GM18870 (cell line): ENCODE results near the gene AXIN2.

Experiments
- ATAC-seq: cut with Tn5 transposase; IDR thresholded peaks from one replicate; pipeline ENCODE4 v1.9.1; 2021; ENCODE audit warnings: moderate library complexity; ENCODE audit not compliant: unreplicated experiment

The AXIN2 gene

GRCh38 chr17:65556014-65556909 lies 5.2 kb downstream of the AXIN2 start:
- no peak for ATAC-seq

- ATAC-seq: no peak
Observed at GRCh38 chr17:65554553-65555223, 6.8 kb downstream of the AXIN2 start.

GRCh38 chr17:65553646-65554552 lies 7.5 kb downstream of the AXIN2 start:
- ATAC-seq: no peak

- no peak for ATAC-seq
Observed at GRCh38 chr17:65553009-65553645, 8.3 kb downstream of the AXIN2 start.

- no peak for ATAC-seq
Observed at GRCh38 chr17:65552214-65552613, 9.2 kb downstream of the AXIN2 start.

- ATAC-seq: no peak
Observed at GRCh38 chr17:65551267-65552040, 10.0 kb downstream of the AXIN2 start.

- no peak for ATAC-seq
Observed at GRCh38 chr17:65550758-65551157, 10.7 kb downstream of the AXIN2 start.

- ATAC-seq: no peak
Observed at GRCh38 chr17:65550075-65550662, 11.3 kb downstream of the AXIN2 start.

- no peak for ATAC-seq
Observed at GRCh38 chr17:65548269-65548969, 13.0 kb downstream of the AXIN2 start.

- ATAC-seq: no peak
Observed at GRCh38 chr17:65547253-65547670, 14.2 kb downstream of the AXIN2 start.

- ATAC-seq: no peak
Observed at GRCh38 chr17:65546579-65546978, 14.9 kb downstream of the AXIN2 start.

GRCh38 chr17:65545705-65546523 lies 15.5 kb downstream of the AXIN2 start:
- ATAC-seq: no peak

GRCh38 chr17:65544672-65545071 lies 16.8 kb downstream of the AXIN2 start:
- no peak for ATAC-seq

GRCh38 chr17:65542610-65543009 lies 18.8 kb downstream of the AXIN2 start:
- no peak for ATAC-seq

- ATAC-seq: no peak
Observed at GRCh38 chr17:65542067-65542466, 19.4 kb downstream of the AXIN2 start.

- ATAC-seq: no peak
Observed at GRCh38 chr17:65541453-65541852, 20.0 kb downstream of the AXIN2 start.

- no peak for ATAC-seq
Observed at GRCh38 chr17:65539630-65540266, 21.7 kb downstream of the AXIN2 start.
